Activated naive CD8-positive, alpha-beta T cell treated with anti-CD3 and anti-CD28 coated beads for 36 hours (primary cell): ENCODE measurements around the gene CYP4B1. TPM values are rescaled to one million over a fixed set of nuclear protein-coding genes. Genes with fewer than 3 reads are reported as not detected.
"Not testable (repeated sequence)": the region's sequence is repeated elsewhere in the genome, so short reads cannot be mapped to it uniquely, and the experiment has no call there.

Experiments used
- DNase-seq: peaks from one replicate; pipeline ENCODE4 v3.0.0; 2021
- H3K27ac Mint-ChIP-seq: one replicate; pipeline ENCODE4 v1.8.0; 2022; ENCODE audit warnings: mild to moderate bottlenecking, moderate library complexity, mixed read lengths
- H3K27me3 Mint-ChIP-seq: one replicate; pipeline ENCODE4 v1.8.0; 2022; ENCODE audit warnings: mild to moderate bottlenecking, mixed read lengths
- H3K36me3 Mint-ChIP-seq: one replicate; pipeline ENCODE4 v1.8.0; 2021; ENCODE audit warnings: mild to moderate bottlenecking, mixed read lengths
- H3K4me1 Mint-ChIP-seq: one replicate; pipeline ENCODE4 v1.8.0; 2021; ENCODE audit warnings: mixed read lengths
- H3K4me3 Mint-ChIP-seq: one replicate; pipeline ENCODE4 v1.8.0; 2022; ENCODE audit warnings: mild to moderate bottlenecking, moderate library complexity, mixed read lengths
- H3K9me3 Mint-ChIP-seq: one replicate; pipeline ENCODE4 v1.8.0; 2022; ENCODE audit warnings: mixed read lengths
- total RNA-seq, 2 experiments: library from RNA; stranded (reverse); gene quantifications; one replicate each; pipeline ENCODE4 v1.2.3, GENCODE V29; 2021

CYP4B1 gene
- total RNA-seq, 2 experiments from 2014 or later, result not detected

DNA sequence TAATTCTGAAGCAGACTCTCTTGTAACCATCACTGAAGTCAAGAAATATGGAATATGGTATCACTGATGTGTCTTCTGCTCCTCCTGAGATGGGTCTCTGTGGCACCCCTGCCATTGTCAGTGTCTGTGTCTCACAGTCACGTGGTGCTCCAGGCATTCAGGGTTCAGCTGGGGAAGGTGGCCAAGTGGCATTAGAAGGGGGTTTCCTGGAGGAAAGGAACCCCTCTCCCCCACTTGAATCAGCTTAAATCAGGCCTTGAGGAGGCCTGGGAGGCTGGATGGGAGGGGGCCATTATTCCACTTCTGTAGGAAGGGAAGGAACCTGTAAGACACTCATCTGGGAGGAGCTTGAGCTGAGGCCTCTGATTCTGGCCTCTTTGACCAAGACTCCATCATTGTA is 20.5 kb downstream of the CYP4B1 start:
- Mint-ChIP-seq H3K36me3 (no peaks in the 10 kb centered on the region), H3K9me3 (no peaks in the 10 kb centered on the region), H3K4me3 (no peak overlapping the region), H3K4me1 (no peaks in the 10 kb centered on the region), H3K27me3 (peaks cover 5% of the 10 kb centered on the region), H3K27ac (no peak overlapping the region)
- DNase-seq, result no peak

DNA sequence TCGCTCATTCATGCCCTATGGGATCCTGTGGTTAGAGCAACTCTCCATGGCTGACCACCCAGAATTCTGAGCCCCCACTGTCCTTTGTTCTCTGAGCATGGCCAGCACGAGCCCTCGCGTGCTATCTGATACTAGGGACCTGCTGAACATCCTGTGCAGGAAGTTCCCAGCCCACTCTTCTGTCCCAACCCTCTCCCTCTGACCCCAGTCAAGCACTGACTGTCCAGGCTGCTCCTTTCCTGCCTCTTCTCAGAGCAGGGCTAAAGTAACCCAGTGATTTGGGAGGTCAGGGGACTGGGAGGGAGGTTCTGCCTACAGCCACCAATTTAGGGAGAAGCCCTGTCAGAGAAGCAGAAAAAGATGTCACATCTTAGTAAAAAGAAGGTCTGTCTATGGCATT is 21.2 kb downstream of the CYP4B1 start:
- no peak overlapping the region for H3K4me3 Mint-ChIP-seq
- no peaks in the 10 kb centered on the region for H3K9me3 Mint-ChIP-seq
- peaks cover 8% of the 10 kb centered on the region for H3K27me3 Mint-ChIP-seq
- no peak for DNase-seq
- no peaks in the 10 kb centered on the region for H3K36me3 Mint-ChIP-seq
- no peaks in the 10 kb centered on the region for H3K4me1 Mint-ChIP-seq
- no peak overlapping the region for H3K27ac Mint-ChIP-seq

DNA sequence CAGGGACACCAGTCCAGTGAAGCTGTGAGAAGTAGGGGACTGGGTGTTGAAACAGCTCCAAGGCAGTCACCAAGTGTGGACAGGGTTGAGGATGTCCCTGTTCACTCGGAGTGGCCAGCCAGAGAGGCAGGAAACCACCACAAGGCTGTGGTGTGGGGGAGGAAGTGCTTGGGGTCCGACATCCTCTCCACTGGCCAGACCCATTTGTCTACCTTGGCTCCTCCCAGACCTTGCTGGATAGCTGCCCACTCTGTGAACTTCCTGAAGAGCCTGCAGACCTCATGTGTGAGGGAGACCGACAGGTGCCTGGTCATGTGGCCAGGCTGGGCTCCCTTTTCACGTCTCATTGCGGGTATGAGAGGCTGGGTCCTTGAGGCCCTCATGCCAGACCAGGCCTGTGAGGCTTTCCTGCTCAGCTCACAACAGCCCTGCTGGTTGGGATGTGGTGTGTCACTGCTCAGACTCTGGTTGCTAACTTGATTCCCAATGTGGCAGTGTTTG is 21.8 kb downstream of the CYP4B1 start:
- Mint-ChIP-seq H3K4me1 (no peaks in the 10 kb centered on the region), H3K27me3 (peaks cover 8% of the 10 kb centered on the region), H3K27ac (no peak overlapping the region), H3K4me3 (no peak overlapping the region), H3K9me3 (no peaks in the 10 kb centered on the region), H3K36me3 (no peaks in the 10 kb centered on the region)
- no peak for DNase-seq

DNA sequence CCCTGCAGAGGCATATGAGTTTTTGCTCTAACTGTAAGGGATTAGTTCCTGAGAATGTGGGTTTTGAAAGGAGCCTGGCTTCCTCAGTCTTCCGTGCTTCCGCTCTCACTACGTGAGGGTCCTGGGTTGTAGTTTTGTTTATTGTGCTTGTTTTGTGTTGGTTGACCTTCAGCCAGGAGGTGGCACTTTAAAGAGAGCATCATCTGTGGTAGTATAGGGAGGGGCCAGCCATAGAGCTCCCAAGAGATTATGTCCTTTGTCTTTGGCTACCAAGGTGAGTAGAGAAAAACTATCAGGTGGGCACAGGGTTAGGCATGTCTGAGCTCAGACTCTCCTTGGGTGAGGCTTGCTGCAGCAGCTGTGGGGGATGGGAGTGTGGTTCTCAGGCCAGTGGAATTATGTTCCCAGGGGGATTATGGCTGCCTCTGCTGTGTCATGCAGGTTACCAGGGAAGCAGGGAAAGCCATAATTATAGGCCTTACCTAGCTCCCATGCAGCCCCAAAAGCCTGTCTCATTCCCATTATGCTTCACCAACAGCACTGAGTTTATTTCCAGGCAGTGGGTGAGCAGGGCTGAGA is 23.5 kb downstream of the CYP4B1 start:
- DNase-seq, result no peak
- no peak overlapping the region for H3K4me3 Mint-ChIP-seq
- no peak overlapping the region for H3K27ac Mint-ChIP-seq
- no peaks in the 10 kb centered on the region for H3K36me3 Mint-ChIP-seq
- no peaks in the 10 kb centered on the region for H3K4me1 Mint-ChIP-seq
- peaks cover 8% of the 10 kb centered on the region for H3K27me3 Mint-ChIP-seq
- no peaks in the 10 kb centered on the region for H3K9me3 Mint-ChIP-seq

DNA sequence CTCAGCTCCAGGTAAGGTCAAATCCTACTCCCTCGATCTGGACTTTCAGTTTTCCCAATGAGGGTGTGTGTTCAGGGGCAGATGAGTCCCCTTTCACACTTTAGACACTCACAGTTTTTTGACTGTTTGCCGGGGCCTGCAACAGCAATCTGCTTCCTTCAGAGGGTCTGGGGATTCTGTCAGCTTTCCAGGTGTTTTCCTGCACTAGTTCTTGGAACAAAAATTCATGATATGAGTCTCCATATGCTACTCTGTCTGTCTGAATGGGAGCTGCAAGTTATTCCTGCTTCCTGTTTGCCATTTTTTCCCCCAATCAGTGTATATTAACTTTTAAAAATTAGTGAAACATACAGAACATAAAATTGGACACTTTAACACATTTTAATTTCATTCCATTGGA is 24.3 kb downstream of the CYP4B1 start:
- Mint-ChIP-seq H3K27ac (no peak overlapping the region), H3K9me3 (no peaks in the 10 kb centered on the region), H3K27me3 (peaks cover 12% of the 10 kb centered on the region), H3K36me3 (no peaks in the 10 kb centered on the region), H3K4me1 (no peaks in the 10 kb centered on the region), H3K4me3 (no peak overlapping the region)
- DNase-seq, result no peak

DNA sequence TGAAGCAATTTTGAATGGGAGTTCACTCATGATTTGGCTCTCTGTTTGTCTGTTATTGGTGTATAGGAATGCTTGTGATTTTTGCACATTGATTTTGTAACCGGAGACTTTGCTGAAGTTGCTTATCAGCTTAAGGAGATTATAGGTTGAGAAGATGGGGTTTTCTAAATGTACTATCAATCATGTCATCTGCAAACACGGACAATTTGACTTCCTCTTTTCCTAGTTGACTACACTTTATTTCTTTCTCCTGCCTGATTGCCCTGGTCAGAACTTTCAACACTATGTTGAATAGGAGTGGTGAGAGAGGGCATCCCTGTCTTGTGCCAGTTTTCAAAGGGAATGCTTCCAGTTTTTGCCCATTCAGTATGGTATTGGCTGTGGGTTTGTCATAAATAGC is 28.0 kb downstream of the CYP4B1 start:
- H3K27me3 Mint-ChIP-seq, result peaks cover 15% of the 10 kb centered on the region
- H3K4me3 Mint-ChIP-seq, H3K27ac Mint-ChIP-seq, H3K9me3 Mint-ChIP-seq, H3K4me1 Mint-ChIP-seq, DNase-seq, H3K36me3 Mint-ChIP-seq: not testable (repeated sequence)

DNA sequence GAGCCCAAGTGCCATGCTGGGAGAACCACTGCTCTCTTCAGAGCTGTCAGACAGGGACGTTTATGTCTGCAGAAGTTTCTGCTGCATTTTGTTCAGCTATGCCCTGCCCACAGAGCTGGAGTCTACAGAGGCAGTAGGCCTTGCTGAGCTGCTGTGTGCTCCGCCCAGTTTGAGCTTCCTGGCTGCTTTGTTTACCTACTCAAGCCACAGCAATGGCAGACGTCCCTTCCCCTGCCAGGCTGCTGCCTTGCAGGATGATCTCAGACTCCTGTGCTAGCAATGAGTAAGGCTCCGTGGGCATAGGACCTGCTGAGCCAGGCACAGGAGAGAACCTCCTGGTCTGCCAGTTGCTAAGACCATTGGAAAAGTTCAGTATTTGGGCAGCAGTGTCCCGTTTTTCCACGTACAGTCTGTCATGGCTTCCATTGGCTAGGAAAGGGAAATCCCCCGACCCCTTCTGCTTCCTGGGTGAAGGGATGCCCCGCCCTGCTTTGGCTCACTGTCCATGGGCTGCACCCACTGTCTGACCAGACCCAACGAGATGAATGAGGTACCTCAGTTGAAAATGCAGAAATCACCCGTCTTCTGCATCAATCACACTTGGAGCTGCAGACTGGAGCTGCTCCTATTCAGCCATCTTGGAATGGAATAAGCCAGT is 31.9 kb downstream of the CYP4B1 start:
- H3K9me3 Mint-ChIP-seq, result no peaks in the 10 kb centered on the region
- no peaks in the 10 kb centered on the region for H3K4me1 Mint-ChIP-seq
- H3K27ac Mint-ChIP-seq, result no peak overlapping the region
- no peak overlapping the region for H3K4me3 Mint-ChIP-seq
- DNase-seq, result no peak
- peaks cover 25% of the 10 kb centered on the region for H3K27me3 Mint-ChIP-seq
- H3K36me3 Mint-ChIP-seq, result no peaks in the 10 kb centered on the region

DNA sequence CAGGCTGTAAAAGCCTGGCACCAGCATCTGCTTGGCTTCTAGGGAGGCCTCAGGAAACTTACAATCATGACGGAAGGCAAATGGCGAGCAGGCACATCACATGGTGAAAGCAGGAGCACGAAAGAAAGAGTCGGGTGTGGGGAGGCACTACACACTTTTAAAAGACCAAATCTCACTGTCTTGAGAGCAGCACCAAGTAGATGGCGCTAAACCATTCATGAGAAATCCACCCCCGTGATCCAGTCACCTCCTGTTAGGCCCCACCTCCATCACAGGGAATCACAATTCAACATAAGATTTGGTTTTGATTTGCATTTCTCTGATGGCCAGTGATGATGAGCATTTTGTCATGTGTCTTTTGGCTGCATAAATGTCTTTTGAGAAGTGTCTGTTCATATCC is 36.6 kb downstream of the CYP4B1 start:
- not testable (repeated sequence) for DNase-seq, H3K4me1 Mint-ChIP-seq, H3K4me3 Mint-ChIP-seq, H3K27ac Mint-ChIP-seq, H3K9me3 Mint-ChIP-seq, H3K36me3 Mint-ChIP-seq
- H3K27me3 Mint-ChIP-seq, result peaks cover 24% of the 10 kb centered on the region

DNA sequence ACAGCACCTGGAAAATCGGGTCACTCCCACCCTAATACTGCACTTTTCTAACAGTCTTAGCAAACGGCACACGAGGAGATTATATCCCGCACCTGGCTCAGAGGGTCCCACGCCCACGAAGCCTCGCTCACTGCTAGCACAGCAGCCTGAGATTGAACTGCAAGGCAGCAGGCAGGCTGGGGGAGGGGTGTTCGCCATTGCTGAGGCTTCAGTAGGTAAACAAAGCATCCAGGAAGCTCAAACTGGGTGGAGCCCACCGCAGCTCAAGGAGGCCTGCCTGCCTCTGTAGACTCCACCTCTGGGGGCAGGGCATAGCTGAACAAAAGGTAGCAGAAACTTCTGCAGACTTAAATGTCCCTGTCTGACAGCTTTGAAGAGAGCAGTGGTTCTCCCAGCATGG is 47.5 kb downstream of the CYP4B1 start:
- H3K4me3 Mint-ChIP-seq, H3K36me3 Mint-ChIP-seq, H3K27ac Mint-ChIP-seq, DNase-seq, H3K9me3 Mint-ChIP-seq, H3K4me1 Mint-ChIP-seq: not testable (repeated sequence)
- H3K27me3 Mint-ChIP-seq, result peaks cover 34% of the 10 kb centered on the region

DNA sequence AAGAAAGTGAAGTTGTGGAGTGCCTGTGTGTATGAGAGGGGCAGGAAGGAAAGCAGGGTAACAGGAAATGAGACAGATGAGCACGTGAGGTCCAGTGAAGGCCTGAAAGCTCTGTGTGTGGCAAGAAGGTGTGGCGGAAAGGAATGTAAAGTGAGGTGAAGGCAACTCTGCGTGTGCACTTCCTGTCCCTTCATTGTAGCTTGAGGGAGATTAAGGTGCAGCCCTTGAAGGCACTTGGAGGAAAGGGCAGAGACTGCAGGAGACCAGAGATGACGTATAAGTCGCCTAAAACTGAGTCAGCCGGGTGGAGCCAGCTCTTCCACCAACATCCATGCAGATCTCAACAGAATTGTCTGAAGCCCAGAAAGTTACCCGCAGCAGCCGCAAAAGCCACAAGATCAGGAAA is 58.8 kb downstream of the CYP4B1 start:
- H3K4me1 Mint-ChIP-seq, H3K27ac Mint-ChIP-seq, DNase-seq, H3K9me3 Mint-ChIP-seq, H3K4me3 Mint-ChIP-seq, H3K36me3 Mint-ChIP-seq: not testable (repeated sequence)
- H3K27me3 Mint-ChIP-seq, result peaks cover 27% of the 10 kb centered on the region

DNA sequence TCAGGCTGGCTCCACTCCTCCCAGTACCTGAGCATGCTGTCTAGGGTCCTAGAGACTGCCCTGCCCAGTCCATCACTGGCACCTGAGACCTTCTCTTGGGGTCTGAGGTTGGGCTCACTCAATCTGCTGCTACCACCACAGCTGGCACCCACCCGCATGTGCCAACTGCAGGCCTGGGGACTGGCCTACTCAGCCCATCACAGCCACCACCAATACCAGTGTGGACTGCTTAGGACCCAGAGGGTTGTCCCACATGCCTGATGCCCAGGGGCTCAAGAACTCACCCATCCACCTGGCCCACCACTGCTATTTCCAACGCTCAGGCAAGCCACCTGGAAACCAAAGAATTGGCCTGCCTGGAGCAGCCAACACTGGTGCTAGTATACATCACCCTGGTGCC is 63.5 kb downstream of the CYP4B1 start:
- H3K27me3 Mint-ChIP-seq, result peaks cover 27% of the 10 kb centered on the region
- H3K4me3 Mint-ChIP-seq, result no peak overlapping the region
- H3K4me1 Mint-ChIP-seq, result peaks cover 2% of the 10 kb centered on the region
- no peak overlapping the region for H3K27ac Mint-ChIP-seq
- H3K36me3 Mint-ChIP-seq, result no peaks in the 10 kb centered on the region
- H3K9me3 Mint-ChIP-seq, result peaks cover 8% of the 10 kb centered on the region
- DNase-seq, result no peak

Other genes with a start within 250 kb of the CYP4B1 start
- gene KNCN, start 247.4 kb upstream of the CYP4B1 start, total RNA-seq, result not detected
- 10 to 100 TPM; 23.0 to 23.4 TPM for gene MKNK1, start 194.8 kb upstream of the CYP4B1 start, total RNA-seq
- gene MOB3C, start 182.2 kb upstream of the CYP4B1 start, total RNA-seq, result 1 to 10 TPM; 8.7 TPM
- gene ATPAF1, start 130.7 kb upstream of the CYP4B1 start, total RNA-seq, result 10 to 100 TPM; 45.0 to 46.6 TPM
- not detected for gene TEX38, start 127.2 kb upstream of the CYP4B1 start, total RNA-seq
- 10 to 100 TPM; 38.3 to 42.5 TPM for gene EFCAB14, start 79.9 kb upstream of the CYP4B1 start, total RNA-seq
- not detected for gene CYP4A11, start 142.4 kb downstream of the CYP4B1 start, total RNA-seq
- gene CYP4X1, start 224.6 kb downstream of the CYP4B1 start, total RNA-seq, result not detected